IPS-NIHi7 (cell line): ENCODE results near the gene DUSP12.
"Not testable (repeated sequence)": the region's sequence is repeated elsewhere in the genome, so short reads cannot be mapped to it uniquely, and the experiment has no call there.

ENCODE experiments used
- DNase-seq: peaks from one replicate; pipeline ENCODE4 v3.0.0; 2012; ENCODE audit warnings: mixed read lengths; ENCODE audit errors: extremely low spot score

Gene DUSP12

GRCh38 chr1:161749509-161750407, at the start of gene DUSP12:
Gene DUSP12, plus strand, starts transcription at chr1:161749786. Its CDS starts 16 bp downstream, at chr1:161749802.
- DNase-seq = peak; percentile 94

GRCh38 chr1:161702250-161702649, 47.3 kb upstream of the DUSP12 start:
- no peak for DNase-seq

- DNase-seq = no peak
These were observed 44.0 kb upstream of the DUSP12 start for GRCh38 chr1:161705537-161705936.

- DNase-seq = no peak
These were observed 43.5 kb upstream of the DUSP12 start for GRCh38 chr1:161706113-161706481.

- no peak for DNase-seq
These were observed 42.9 kb upstream of the DUSP12 start, which contains the start of gene FCRLA for GRCh38 chr1:161706482-161707347. Gene FCRLA, plus strand, starts transcription at chr1:161707229. Its CDS starts 36 bp downstream, at chr1:161707265.

- DNase-seq = no peak
These were observed 42.1 kb upstream of the DUSP12 start for GRCh38 chr1:161707503-161707902.

GRCh38 chr1:161709373-161709772, 40.2 kb upstream of the DUSP12 start:
- no peak for DNase-seq

GRCh38 chr1:161710560-161710959, 39.0 kb upstream of the DUSP12 start:
- no peak for DNase-seq

GRCh38 chr1:161718559-161719324, 30.8 kb upstream of the DUSP12 start:
- DNase-seq = no peak

- DNase-seq = no peak
These were observed 30.3 kb upstream of the DUSP12 start for GRCh38 chr1:161719325-161719611.

- DNase-seq = no peak
These were observed 29.2 kb upstream of the DUSP12 start for GRCh38 chr1:161720422-161720821.

GRCh38 chr1:161720956-161721737, 28.4 kb upstream of the DUSP12 start, which contains the start of gene FCRLB:
Gene FCRLB, plus strand, starts transcription at chr1:161721544. Its CDS starts 1,129 bp downstream, at chr1:161722673.
- no peak for DNase-seq

GRCh38 chr1:161721738-161722343, 27.7 kb upstream of the DUSP12 start:
- no peak for DNase-seq

- DNase-seq = no peak
These were observed 27.2 kb upstream of the DUSP12 start for GRCh38 chr1:161722406-161722805.

GRCh38 chr1:161723459-161724141, 26.0 kb upstream of the DUSP12 start:
- no peak for DNase-seq

- not testable (repeated sequence) for DNase-seq
These were observed 24.2 kb upstream of the DUSP12 start for GRCh38 chr1:161725258-161725907.

- peak; percentile 42 for DNase-seq
These were observed 23.6 kb upstream of the DUSP12 start for GRCh38 chr1:161725908-161726472.

GRCh38 chr1:161726473-161727255, 22.9 kb upstream of the DUSP12 start:
- DNase-seq = peak; percentile 84
